ENCODE measurements around the gene LAMA2.

Gene LAMA2

DNA sequence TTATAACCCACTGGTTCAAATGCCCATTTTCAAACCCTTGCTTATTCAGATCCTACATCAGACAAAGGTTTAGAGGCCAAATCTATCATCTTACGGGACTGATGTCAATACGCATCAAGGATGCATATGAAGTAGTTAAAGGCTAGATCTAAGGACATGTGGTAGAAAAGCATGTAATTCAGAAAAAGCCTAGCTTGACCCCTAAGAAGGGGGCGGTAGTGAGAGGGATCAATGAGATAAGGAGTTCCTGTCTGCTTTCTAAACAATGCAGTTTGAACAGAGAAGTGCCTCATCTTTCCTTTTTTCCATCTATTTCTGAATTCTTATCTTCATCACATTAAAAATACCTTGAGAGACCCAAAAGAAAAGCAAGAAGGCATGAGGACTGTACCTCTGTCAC is 589.3 kb downstream of the LAMA2 start:
- DNase-seq: no peak

GRCh38 chr6:129473546-129473945 is 590.6 kb downstream of the LAMA2 start:
- no peak for DNase-seq

DNA sequence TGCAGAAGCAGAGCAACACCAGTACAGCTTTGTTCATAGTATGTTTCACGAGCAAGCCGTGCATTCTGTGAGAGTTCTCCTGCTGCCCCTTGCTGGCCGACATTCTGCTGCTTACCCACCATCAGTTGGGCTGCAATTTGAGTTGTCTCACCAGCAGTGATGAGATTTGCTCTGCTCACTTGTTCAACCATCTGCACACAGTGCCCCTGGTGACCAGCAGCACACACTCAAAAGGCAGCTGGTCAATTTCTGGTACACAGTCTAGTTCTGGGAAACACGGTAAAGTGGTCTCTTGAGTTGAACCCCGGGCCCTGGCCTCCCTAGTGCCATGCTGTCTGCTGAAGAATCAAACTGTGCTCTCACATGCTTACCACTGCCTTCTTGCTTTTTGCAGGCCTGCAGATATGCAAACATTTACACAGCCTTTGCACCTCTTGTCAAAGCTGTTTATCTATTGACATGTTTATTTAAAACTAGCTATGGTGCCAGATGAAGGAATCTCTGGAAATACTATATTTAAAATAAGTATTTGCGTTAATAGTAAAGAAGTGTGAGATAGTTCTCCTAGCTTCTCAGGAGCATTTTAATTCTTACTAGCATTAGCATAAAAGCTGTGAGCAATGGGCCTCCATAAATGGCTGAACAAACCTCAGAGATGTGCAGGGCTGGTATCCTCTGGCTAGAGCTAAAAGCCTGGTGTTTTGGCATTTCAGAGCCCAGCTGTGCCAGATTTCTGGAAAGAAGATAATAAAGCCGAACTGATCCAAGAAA is 592.7 kb downstream of the LAMA2 start:
- DNase-seq: peak in 1 of 2 experiments; percentile 26

- DNase-seq: no peak
Observed at GRCh38 chr6:129476248-129476564, 593.3 kb downstream of the LAMA2 start.

- no peak for DNase-seq
Observed at GRCh38 chr6:129476810-129477209, 593.9 kb downstream of the LAMA2 start.

GRCh38 chr6:129478379-129478778 is 595.4 kb downstream of the LAMA2 start:
- no peak for DNase-seq

DNA sequence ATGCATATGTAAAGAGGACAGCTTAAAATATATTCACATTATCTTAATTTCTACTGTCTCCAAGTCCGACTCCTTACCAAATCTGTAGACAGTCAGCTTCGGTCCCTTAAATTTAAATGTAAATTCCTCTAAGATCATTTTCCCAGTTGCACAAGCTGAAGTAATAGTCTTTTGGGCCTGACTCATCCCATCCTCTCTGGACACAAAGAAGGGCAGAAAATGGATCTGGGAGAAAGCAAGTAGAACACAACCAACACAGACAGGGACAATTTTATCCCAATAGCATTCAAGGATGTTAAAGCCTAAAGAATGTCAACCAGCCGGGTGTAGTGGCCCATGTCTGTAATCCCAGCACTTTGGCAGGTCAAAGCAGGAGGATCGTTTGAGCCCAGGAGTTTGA is 598.8 kb downstream of the LAMA2 start:
- DNase-seq: no peak

DNA sequence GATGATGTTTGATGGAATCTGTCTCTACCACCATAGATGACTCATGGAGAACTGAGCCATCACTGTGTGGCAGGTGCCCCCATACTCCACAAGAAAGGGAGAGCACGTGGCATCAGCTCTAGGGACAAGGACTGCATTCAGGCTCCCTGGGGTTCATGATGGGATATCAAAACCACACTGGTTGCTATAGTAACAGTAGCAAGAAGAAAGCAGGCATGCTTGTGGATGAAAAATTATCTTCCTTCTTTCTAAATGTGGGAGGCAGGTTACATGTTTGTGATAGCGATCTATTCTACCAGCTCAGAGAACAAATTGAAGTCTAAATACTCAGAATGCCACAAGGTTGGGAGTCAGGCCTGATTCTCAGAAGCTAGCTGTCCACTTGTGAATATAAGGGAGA is 602.8 kb downstream of the LAMA2 start:
- DNase-seq: no peak

DNA sequence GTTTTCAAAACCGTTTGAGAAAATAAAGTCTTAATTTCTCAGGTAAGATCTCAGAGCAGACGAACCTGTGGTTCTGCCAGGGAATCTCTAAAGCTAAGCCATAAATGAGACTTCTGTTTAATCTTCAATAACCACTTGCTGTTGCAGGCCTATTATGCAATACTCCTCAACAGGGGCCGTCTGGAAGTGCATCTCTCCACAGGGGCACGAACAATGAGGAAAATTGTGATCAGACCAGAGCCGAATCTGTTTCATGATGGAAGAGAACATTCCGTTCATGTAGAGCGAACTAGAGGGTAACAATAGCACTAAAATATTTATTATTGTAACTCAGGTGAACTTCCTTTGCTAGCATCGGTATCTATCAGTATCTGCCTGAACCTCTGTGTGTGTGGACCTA is 603.4 kb downstream of the LAMA2 start:
- DNase-seq: no peak

- DNase-seq: peak in 1 of 2 experiments; percentile 27
Observed at GRCh38 chr6:129488313-129488712, 605.4 kb downstream of the LAMA2 start.

GRCh38 chr6:129489215-129489765 is 606.4 kb downstream of the LAMA2 start:
- DNase-seq: no peak

GRCh38 chr6:129490521-129491255 is 607.8 kb downstream of the LAMA2 start:
- DNase-seq: no peak

GRCh38 chr6:129491436-129491835 is 608.5 kb downstream of the LAMA2 start:
- DNase-seq: no peak

DNA sequence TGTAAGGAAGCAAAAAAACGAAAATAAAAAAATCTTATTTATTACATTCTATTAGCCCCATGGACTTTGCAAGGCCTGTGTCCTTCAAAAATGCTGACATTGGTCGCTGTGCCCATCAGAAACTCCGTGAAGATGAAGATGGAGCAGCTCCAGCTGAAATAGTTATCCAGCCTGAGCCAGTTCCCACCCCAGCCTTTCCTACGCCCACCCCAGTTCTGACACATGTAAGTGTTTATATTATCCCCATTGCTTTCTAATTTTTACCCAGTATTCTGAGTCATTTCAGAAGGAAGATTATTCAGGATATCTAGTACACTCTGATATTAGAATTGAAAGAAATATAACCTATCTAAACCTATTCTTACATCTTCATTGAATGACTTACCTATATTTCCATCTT is 609.3 kb downstream of the LAMA2 start:
- DNase-seq: no peak

DNA sequence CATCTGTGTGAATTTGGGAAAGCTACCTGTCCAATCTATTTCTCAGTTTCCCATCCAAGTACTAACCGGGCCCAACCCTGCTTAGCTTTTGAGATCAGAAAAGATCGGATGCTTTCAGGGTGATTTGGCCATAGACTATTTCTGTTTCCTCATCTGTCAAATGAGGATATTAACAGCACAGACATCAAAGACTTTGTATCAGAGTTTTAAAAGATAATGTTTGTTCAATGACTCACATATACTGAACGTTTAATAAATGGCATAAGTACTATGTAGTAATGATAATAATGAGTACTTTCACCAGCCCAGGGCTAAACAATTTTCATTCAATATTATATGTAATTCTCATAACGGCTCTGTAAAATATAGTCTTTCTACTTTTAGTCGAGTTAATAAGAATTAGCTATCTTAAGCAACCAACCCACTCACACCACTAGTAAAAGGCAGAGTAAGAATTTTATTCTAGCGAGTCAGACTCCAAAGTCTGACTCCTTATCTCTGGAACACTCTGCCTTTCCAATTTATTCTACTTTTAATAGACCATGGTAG is 610.5 kb downstream of the LAMA2 start:
- DNase-seq: no peak

GRCh38 chr6:129494099-129494498 is 611.2 kb downstream of the LAMA2 start:
- no peak for DNase-seq

GRCh38 chr6:129494586-129494985 is 611.6 kb downstream of the LAMA2 start:
- no peak for DNase-seq

DNA sequence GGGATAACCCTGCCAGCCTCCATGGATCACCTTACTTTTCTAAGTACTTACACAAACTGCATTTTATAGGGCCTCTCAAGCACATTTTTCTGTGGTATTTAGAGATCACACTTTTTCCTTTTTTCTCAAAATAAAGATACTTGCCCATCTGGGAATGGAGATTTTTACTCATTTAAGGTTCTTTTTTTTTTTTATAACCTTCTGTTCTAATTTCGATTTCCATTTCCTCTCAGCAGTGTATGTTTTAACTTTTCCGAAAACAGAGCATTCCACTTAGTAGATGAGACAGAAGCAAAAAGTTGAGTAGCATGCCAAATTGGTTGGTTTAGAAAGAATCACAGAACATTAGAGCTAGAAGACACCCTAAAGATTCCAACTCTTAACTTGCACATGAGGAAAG is 612.7 kb downstream of the LAMA2 start:
- no peak for DNase-seq

DNA sequence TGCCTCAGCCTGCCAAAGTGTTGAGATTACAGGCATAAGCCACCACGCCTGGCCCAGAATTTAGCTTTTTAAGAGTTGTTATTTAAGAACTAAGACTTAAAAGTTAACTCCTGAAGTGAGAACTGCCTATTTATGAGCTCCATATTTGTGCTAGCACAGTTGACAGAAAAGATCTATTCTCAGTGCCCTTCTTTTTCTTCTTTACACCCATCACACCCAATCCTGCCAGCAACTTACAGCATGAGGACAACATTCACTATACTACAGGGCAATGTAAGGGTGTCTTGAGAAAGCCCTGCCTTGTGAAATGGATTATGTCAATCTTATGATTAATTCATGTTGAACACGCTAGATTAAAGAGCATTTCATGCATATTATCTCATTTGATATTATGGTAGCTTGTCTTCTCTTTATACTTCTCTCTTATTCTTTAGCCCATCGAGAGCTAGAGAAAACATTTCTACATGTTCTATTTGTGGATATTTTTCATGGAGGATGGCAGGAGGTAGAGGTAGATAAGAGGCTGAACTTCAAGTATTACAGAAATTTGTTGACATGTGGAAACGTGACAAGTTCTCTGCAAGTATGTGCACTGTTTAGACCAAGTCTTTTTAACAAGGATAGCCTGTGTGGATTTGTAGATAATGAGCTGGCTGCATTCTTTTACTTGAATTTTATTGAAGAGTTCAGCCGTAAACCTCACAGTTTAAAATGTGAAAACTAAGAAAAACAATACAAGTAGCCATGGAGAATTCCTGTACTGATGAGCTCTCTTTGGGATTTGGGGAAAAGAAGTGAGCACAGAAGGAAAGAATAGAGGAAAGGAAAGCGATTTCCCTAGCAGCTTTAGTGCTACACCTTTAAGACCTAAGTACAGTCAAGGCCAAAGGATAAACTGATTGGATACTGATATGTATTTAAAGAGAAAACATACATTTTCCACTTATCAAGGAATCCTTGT is 614.8 kb downstream of the LAMA2 start:
- DNase-seq: no peak

- no peak for DNase-seq
Observed at GRCh38 chr6:129498541-129498940, 615.6 kb downstream of the LAMA2 start.

DNA sequence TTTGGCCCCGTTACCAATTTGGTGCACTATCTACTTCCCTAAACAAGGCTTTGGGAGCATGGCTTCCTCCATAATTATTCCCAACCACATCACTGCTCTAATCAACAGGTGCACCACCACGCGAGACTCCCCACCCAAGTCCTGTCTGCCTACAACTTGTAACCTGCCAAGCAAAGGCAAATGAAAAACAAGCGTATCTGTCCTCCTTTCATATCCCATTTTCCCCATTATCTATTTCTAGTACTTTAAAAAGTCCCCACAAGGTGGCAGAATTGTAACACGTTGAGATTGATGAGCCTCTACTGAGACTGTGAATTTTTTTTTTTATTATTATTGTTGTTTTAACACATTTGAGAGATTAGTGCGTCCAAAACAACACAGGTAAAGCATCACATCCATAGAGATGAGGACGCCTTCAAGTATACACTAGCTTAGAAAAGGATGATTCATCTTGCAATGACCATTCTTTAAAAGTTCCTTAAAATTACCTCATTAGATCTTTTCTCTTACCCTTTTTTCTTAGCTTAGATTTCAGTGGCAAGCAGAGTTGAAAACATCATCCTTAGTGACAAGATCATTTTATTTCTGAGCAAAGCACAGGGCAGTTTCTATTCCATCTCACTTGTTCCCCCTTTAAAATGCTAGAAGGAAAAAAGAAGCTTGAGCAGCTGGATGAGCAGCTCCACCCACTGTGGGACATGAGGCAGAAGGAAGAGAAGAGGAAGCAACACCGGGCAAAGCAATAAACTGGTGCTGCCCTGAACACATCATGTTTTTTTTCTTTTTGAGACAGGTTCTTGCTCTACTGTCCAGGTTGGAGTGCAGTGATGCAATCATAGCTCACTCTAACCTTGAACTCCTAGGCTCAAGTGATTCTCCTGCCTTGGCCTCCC is 616.3 kb downstream of the LAMA2 start:
- DNase-seq: peak in 1 of 2 experiments; percentile 39

GRCh38 chr6:129499843-129500219 is 616.9 kb downstream of the LAMA2 start:
- no peak for DNase-seq
